ENCODE measurements around the gene SNORC.
"Not testable (repeated sequence)": the region's sequence is repeated elsewhere in the genome, so short reads cannot be mapped to it uniquely, and the experiment has no call there.

SNORC gene

GRCh38 chr2:232870018-232870765 lies at the start of gene SNORC:
Gene SNORC (plus strand): TSS chr2:232870264. CDS start chr2:232870342, 78 bp downstream.
- DNase-seq, result no peak

GRCh38 chr2:232829988-232830387 lies 40.1 kb upstream of the SNORC start:
- no peak for DNase-seq

GRCh38 chr2:232831496-232831895 lies 38.6 kb upstream of the SNORC start:
- DNase-seq, result no peak

GRCh38 chr2:232833830-232834229 lies 36.2 kb upstream of the SNORC start:
- no peak for DNase-seq

GRCh38 chr2:232835687-232836208 lies 34.3 kb upstream of the SNORC start:
- DNase-seq, result no peak

GRCh38 chr2:232836934-232837333 lies 33.1 kb upstream of the SNORC start:
- no peak for DNase-seq

- DNase-seq, result peak; percentile 69
These were observed 31.6 kb upstream of the SNORC start for GRCh38 chr2:232838406-232838874.

GRCh38 chr2:232839411-232840079 lies 30.5 kb upstream of the SNORC start:
- no peak for DNase-seq

- DNase-seq, result no peak
These were observed 27.4 kb upstream of the SNORC start for GRCh38 chr2:232842689-232843088.

GRCh38 chr2:232843834-232844233 lies 26.2 kb upstream of the SNORC start:
- DNase-seq, result no peak

GRCh38 chr2:232846055-232846454 lies 24.0 kb upstream of the SNORC start:
- DNase-seq, result peak; percentile 34

- no peak for DNase-seq
These were observed 20.0 kb upstream of the SNORC start for GRCh38 chr2:232850039-232850438.

GRCh38 chr2:232852081-232852480 lies 18.0 kb upstream of the SNORC start:
- not testable (repeated sequence) for DNase-seq

- DNase-seq, result no peak
These were observed 17.4 kb upstream of the SNORC start for GRCh38 chr2:232852676-232853075.

GRCh38 chr2:232854082-232854481 lies 16.0 kb upstream of the SNORC start:
- no peak for DNase-seq

GRCh38 chr2:232857158-232857563 lies 12.9 kb upstream of the SNORC start:
- no peak for DNase-seq

GRCh38 chr2:232859385-232859916 lies 10.6 kb upstream of the SNORC start:
- DNase-seq, result no peak

GRCh38 chr2:232860593-232861241 lies 9.3 kb upstream of the SNORC start:
- DNase-seq, result no peak

- DNase-seq, result no peak
These were observed 8.7 kb upstream of the SNORC start for GRCh38 chr2:232861353-232861752.

GRCh38 chr2:232863996-232864395 lies 6.1 kb upstream of the SNORC start:
- no peak for DNase-seq

GRCh38 chr2:232865165-232865564 lies 4.9 kb upstream of the SNORC start:
- DNase-seq, result no peak

- DNase-seq, result no peak
These were observed 4.0 kb upstream of the SNORC start for GRCh38 chr2:232866104-232866503.
